Mucosa of stomach (tissue), 1 donor: ENCODE data around the gene ZMYND11.

Source experiments
- H3K27me3 ChIP-seq: one replicate; pipeline ENCODE4 v1.7.0; 2013; ENCODE audit warnings: mild to moderate bottlenecking, low read length; ENCODE audit not compliant: control insufficient read depth, insufficient read depth
- H3K36me3 ChIP-seq: one replicate; pipeline ENCODE4 v1.7.0; 2013; ENCODE audit warnings: low read length; ENCODE audit not compliant: control insufficient read depth, insufficient read depth
- H3K4me1 ChIP-seq: one replicate; pipeline ENCODE4 v1.7.0; 2013; ENCODE audit warnings: mild to moderate bottlenecking, low read length; ENCODE audit not compliant: control insufficient read depth, insufficient read depth
- H3K4me3 ChIP-seq: one replicate; pipeline ENCODE4 v1.7.0; 2013; ENCODE audit warnings: low read length
- H3K9ac ChIP-seq: one replicate; pipeline ENCODE4 v1.7.0; 2013; ENCODE audit warnings: mild to moderate bottlenecking, low read length, moderate library complexity
- H3K9me3 ChIP-seq: one replicate; pipeline ENCODE4 v1.7.0; 2013; ENCODE audit warnings: mild to moderate bottlenecking, low read length, moderate library complexity; ENCODE audit not compliant: control insufficient read depth
- donor health status: Pancreatic carcinoma.

Gene ZMYND11

DNA sequence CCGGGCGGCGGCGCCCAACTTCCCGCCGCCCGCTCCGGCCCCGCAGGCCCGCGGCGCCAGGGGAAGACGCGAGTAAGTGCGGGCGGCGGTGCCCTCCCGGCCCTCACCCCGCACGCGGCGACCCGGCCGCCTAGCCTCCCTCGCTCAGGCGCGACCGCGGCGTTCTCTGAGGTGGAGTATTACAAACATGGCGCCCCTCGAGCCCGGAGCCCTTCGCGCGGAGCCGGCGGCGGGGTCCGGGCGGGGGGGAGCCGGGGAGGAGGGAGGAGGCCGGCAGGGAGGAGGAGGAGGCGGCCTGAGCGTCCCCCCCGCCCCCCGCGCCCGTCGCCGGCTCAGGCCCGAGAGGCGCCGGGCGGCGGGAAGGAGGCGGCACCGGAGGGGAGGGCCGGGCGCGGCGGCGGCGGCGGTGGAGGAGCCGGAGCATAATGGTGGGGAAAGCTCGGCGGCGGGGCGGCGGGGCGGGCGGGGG, at the start of gene ZMYND11:
TSS of gene ZMYND11 (plus strand) at position 324 of the 469 bp plus-strand sequence. CDS start 44,558 bp downstream, outside the sequence.
- Histone ChIP-seq H3K27me3 (no peaks in the 10 kb centered on the region), H3K36me3 (no peaks in the 10 kb centered on the region), H3K9ac (peak within 1 kb of the TSS; percentile 89), H3K9me3 (no peaks in the 10 kb centered on the region), H3K4me3 (peak within 1 kb of the TSS; percentile 64), H3K4me1 (peaks cover 12% of the 10 kb centered on the region)

DNA sequence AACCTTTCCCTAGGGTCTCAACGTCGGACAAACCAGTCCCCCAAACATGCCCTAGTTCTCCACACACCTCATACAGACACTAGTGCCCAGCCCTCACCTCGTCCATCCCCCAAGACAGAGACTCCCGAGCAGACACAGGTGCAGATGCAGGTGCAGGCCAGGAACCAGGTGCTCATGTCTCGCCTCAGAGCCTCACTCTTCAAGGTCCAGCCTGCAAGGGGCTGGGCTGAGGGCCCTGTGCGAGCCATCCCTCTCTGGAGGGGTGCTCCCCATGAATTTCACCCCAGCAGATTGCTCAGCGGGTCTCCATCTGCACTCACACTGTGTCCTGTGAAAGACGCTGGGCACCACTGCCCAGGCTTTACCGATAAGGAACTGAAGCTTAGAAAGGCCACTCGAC, 49.2 kb upstream of the ZMYND11 start:
- Histone ChIP-seq H3K9me3 (no peaks in the 10 kb centered on the region), H3K9ac (no peak overlapping the region), H3K27me3 (no peaks in the 10 kb centered on the region), H3K36me3 (no peaks in the 10 kb centered on the region), H3K4me1 (peaks cover 48% of the 10 kb centered on the region), H3K4me3 (no peak overlapping the region)

DNA sequence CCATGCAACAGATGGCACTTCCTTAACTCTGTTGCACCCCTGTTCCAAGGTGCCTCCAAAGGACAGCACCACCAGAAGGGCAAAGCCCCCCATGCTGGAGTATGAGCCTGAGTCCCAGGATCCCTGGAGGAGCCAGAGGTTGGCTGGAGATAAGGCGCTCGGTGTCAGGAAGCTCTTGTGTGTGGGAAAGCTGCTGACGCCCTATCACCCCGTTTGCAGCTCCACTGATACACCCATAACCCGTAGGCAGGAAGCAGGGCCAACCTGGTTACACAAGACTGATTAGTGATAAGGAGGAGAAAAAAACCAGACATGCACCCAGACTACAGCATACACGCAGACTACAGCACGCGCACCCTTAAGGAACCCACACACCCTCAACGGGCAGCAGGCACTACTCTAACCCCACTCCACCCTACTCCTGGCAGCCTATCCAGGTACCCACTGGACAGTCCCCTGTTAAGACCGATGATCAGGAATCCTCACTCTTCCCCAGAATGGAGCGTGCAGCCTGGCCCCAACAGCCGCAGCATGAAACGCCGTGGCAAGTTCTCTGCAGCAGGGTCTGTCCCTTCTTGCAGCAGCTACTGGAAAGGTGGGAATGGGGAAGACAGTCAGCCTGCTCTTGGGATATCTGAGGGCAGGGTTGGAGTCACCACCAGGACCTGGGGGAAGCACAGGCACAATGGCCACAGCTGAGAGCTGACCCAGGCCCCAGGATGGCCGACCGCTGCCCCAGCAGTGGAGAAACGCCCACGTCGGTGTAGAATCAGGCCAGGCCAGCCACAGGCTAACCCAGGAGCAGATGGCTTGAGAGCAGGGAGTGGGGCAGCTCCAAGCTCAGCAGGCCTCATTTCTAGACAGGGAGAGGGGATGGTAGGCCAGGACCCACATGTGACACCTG, 47.8 kb upstream of the ZMYND11 start:
- Histone ChIP-seq H3K9me3 (no peaks in the 10 kb centered on the region), H3K36me3 (no peaks in the 10 kb centered on the region), H3K9ac (no peak overlapping the region), H3K27me3 (no peaks in the 10 kb centered on the region), H3K4me3 (no peak overlapping the region), H3K4me1 (peaks cover 50% of the 10 kb centered on the region)

GRCh38 chr10:88253-88652, 47.0 kb upstream of the ZMYND11 start:
- Histone ChIP-seq H3K4me1 (peaks cover 53% of the 10 kb centered on the region), H3K9ac (no peak overlapping the region), H3K27me3 (no peaks in the 10 kb centered on the region), H3K9me3 (no peaks in the 10 kb centered on the region), H3K4me3 (no peak overlapping the region), H3K36me3 (no peaks in the 10 kb centered on the region)

- Histone ChIP-seq H3K4me1 (peaks cover 51% of the 10 kb centered on the region), H3K9ac (no peak overlapping the region)
Observed at GRCh38 chr10:89248-89647, 46.0 kb upstream of the ZMYND11 start.

GRCh38 chr10:90161-90560, 45.1 kb upstream of the ZMYND11 start:
- peaks cover 46% of the 10 kb centered on the region for H3K4me1 ChIP-seq
- H3K9ac ChIP-seq = no peak overlapping the region
- H3K27me3 ChIP-seq = no peaks in the 10 kb centered on the region
- no peaks in the 10 kb centered on the region for H3K36me3 ChIP-seq
- no peaks in the 10 kb centered on the region for H3K9me3 ChIP-seq
- H3K4me3 ChIP-seq = no peak overlapping the region

More at GRCh38 chr10:89248-89647, 46.0 kb upstream of the ZMYND11 start:
- Histone ChIP-seq H3K36me3 (no peaks in the 10 kb centered on the region), H3K4me3 (no peak overlapping the region), H3K9me3 (no peaks in the 10 kb centered on the region), H3K27me3 (no peaks in the 10 kb centered on the region)

GRCh38 chr10:91313-91712, 43.9 kb upstream of the ZMYND11 start:
- H3K4me1 ChIP-seq = peaks cover 45% of the 10 kb centered on the region
- H3K4me3 ChIP-seq = no peak overlapping the region

DNA sequence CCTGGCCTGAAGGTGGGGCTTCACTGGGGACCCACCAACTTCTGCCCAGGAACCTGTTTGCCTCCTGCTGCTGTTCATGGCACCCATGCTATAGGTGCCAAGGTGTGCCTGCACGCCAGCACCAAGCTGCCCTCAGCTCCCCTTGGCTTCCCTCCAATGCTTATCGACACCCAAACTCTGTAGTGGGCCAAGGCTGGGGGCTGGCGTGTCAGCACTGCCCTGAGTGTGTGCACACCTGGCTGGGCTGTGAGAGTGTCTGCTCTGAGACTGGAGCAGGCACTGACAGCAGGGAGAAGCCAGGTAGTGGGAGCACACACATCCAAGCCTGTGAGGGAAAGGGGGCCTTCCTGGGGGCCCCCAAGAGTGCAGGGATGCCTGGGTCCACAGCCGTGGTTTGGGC, 43.1 kb upstream of the ZMYND11 start:
- Histone ChIP-seq H3K36me3 (no peaks in the 10 kb centered on the region), H3K9me3 (no peaks in the 10 kb centered on the region), H3K9ac (no peak overlapping the region), H3K27me3 (no peaks in the 10 kb centered on the region), H3K4me1 (peaks cover 37% of the 10 kb centered on the region), H3K4me3 (no peak overlapping the region)

More at GRCh38 chr10:91313-91712, 43.9 kb upstream of the ZMYND11 start:
- no peaks in the 10 kb centered on the region for H3K27me3 ChIP-seq
- no peaks in the 10 kb centered on the region for H3K36me3 ChIP-seq
- no peaks in the 10 kb centered on the region for H3K9me3 ChIP-seq
- H3K9ac ChIP-seq = no peak overlapping the region

DNA sequence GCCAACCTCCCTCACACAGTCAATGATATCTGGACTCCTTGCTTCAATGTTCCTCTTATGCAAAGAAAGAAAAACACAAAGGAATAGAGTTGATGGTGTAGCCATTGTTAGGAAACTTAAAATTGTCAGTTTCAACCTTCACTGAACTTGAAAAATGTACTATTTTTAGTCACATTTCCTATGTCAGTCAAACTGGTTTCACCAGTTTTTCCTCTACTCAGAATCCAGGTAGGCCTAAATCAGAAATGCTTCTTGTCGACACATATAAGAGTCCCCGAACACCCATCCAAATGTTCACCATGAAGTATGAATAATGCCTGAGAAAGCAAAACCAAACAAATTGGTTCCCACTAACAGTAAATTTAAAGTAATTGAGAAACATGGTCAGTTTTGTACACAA, 42.4 kb upstream of the ZMYND11 start:
- peaks cover 30% of the 10 kb centered on the region for H3K4me1 ChIP-seq
- H3K9me3 ChIP-seq = no peaks in the 10 kb centered on the region
- H3K27me3 ChIP-seq = no peaks in the 10 kb centered on the region
- H3K4me3 ChIP-seq = no peak overlapping the region
- no peak overlapping the region for H3K9ac ChIP-seq
- H3K36me3 ChIP-seq = no peaks in the 10 kb centered on the region

- Histone ChIP-seq H3K9me3 (no peaks in the 10 kb centered on the region), H3K9ac (no peak overlapping the region), H3K36me3 (no peaks in the 10 kb centered on the region), H3K27me3 (no peaks in the 10 kb centered on the region), H3K4me3 (no peak overlapping the region), H3K4me1 (peaks cover 14% of the 10 kb centered on the region)
Observed at GRCh38 chr10:94613-95012, 40.6 kb upstream of the ZMYND11 start.

DNA sequence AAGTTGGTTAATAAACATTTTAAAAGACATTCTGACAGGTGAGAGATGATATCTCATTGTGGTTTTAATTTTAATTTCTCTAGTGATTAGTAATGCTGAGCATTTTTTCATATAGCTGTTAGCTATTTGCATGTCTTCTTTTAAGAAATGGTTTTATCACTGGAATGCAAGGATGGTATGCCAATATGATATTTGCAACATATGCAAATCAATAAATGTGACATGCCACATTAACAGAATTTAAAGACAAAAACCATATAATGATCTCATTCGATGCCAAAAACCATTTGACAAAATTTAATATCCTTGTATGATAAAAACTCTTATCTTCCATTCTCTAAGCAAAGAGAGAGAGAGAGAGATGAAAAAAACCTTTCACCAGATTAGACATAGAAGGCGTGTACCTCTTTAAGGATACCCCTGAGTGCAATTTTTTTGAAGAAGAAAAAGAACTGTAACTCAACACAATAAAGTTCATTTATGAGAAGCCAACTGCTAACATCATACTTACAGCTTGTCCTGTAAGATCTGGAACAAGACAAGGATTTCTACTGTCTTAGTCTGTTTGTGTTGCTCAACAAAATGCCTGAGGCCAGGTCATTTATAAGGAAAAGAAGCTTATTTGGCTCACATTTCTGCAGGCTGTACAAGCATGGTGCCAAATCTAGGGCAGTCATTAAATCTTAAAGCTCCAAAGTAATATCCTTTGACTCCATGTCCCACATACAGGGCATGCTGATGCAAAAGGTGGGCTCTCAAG, 39.7 kb upstream of the ZMYND11 start:
- Histone ChIP-seq H3K36me3 (no peaks in the 10 kb centered on the region), H3K9me3 (no peaks in the 10 kb centered on the region), H3K4me1 (peaks cover 14% of the 10 kb centered on the region), H3K27me3 (no peaks in the 10 kb centered on the region), H3K4me3 (no peak overlapping the region), H3K9ac (no peak overlapping the region)

DNA sequence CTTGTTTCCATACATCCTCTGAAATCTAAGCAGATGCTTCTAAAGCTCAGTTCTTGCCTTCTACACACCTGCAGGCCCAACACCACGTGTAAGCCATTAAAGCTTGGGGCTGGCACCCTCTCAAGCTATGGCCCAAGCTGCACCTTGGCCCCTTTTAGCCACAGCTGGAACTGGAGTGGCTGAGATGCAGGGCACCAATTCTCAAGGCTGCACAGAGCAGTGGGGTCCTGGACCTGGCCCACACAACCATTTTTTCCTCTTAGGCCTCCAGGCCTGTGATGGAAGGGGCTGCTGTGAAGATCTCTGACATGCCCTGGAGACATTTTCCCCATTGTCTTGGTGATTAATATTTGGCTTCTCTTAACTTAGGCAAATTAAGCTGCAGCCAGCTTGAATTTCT, 38.8 kb upstream of the ZMYND11 start:
- H3K4me1 ChIP-seq = peaks cover 12% of the 10 kb centered on the region
- H3K9me3 ChIP-seq = no peaks in the 10 kb centered on the region
- H3K4me3 ChIP-seq = no peak overlapping the region
- no peaks in the 10 kb centered on the region for H3K27me3 ChIP-seq
- no peaks in the 10 kb centered on the region for H3K36me3 ChIP-seq
- H3K9ac ChIP-seq = no peak overlapping the region
